ELF-1 (cell line): ENCODE measurements around the gene FUBP3.
"Not testable (repeated sequence)": the region's sequence is repeated elsewhere in the genome, so short reads cannot be mapped to it uniquely, and the experiment has no call there.

Experiments
- DNase-seq: peaks from one replicate; pipeline ENCODE4 v3.0.0-alpha.2; 2016; ENCODE audit warnings: low read depth, low spot score

The FUBP3 gene

DNA sequence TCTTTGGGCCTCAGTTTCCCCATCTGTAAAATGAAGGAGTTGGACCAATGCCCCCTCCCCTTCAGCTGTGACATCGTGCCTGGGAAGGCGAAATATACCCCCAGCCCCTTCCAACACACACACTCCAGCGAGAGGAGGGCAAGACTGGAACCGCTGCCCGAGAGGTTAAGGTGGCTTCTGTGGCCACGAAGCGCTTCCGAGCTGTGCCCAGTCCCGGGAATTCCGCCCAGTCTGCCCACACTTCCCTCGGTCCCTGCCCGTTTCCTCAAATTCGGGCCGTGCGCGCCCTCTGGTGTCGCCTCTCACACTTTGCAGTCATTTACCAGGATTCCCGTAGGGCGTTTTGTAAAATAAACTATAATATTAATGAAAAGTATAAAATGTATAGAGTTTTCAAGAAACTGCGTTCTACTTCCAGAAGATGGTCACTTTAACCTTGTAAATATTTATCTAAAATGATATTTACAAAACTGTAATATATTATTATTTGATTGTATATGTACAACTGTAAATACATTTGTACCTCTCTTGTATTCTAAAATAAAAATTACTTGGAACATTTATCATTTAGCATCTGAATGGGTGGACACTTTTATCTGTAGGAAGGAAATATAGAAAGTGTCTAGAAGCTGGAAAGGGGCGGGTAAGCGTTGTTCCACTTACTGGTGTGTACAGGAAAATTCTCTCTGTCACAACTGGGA lies 103.2 kb downstream of the FUBP3 start:
- DNase-seq: peak; percentile 68

DNA sequence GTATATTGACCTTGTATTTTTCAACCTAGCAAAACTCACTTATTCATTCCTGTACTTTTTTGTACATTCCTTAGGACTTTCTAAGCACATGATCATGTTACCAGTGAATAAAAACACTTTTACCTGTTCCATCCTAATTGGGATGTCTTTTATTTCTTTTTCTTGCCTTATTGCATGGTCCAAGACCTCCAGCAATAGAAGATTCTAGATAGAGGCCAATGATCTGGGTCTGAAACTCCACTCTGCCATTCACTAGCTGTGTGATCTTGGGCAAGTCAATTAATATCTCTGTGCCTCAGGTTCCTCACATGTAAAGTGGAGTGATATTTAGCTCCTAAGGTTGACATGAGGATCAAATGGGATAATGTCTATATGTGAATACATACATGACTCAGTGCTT lies 105.7 kb downstream of the FUBP3 start:
- DNase-seq: no peak

DNA sequence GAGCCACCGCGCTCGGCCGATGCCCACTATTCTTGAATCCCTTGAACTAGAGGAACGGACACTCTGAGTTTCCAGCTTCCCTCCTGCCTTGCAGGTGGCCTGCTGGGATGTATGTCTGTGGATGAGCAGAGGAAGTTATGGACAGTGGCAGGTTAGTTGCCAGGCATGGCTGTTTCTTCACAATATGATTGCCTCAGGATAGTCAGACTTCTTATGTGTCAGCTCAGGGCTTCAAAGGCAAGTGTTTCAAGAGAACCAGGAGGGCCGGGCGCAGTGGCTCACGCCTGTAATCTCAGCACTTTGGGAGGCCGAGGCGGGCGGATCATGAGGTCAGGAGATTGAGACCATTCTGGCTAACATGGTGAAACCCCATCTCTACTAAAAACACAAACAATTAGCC lies 106.6 kb downstream of the FUBP3 start:
- not testable (repeated sequence) for DNase-seq

DNA sequence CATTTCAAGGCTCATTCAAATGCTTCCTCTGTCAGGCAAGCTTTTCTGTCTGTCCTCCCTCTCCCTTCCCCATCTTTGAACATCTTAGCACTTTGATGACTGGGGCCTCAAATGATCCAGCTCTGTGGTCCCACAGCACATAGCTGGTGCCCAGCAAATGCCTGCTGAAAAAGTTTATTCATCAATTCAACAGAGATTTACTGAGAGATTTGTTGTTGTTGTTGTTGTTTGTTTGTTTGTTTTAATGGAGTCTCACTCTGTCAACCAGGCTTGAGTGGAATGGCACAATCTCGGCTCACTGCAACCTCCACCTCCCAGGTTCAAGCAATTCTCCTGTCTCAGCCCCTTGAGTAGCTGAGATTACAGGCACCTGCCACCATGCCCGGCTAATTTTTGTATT lies 108.2 kb downstream of the FUBP3 start:
- no peak for DNase-seq
